ENCODE measurements around the gene CMC1.
A peak's percentile ranks its signal among the peaks of the same experiment; 100 is the strongest.
"Not testable (repeated sequence)": the region's sequence is repeated elsewhere in the genome, so short reads cannot be mapped to it uniquely, and the experiment has no call there.

Gene CMC1

GRCh38 chr3:28247286-28247685 is 5.9 kb downstream of the CMC1 start:
- no peak for DNase-seq

GRCh38 chr3:28250999-28251398 is 9.6 kb downstream of the CMC1 start:
- DNase-seq, result no peak

- DNase-seq, result no peak
These were observed 10.6 kb downstream of the CMC1 start for GRCh38 chr3:28252001-28252431.

- DNase-seq, result no peak
These were observed 11.8 kb downstream of the CMC1 start for GRCh38 chr3:28253040-28253715.

GRCh38 chr3:28262001-28262400 is 20.6 kb downstream of the CMC1 start:
- DNase-seq, result no peak

GRCh38 chr3:28265641-28266040 is 24.2 kb downstream of the CMC1 start:
- no peak for DNase-seq

- DNase-seq, result no peak
These were observed 26.8 kb downstream of the CMC1 start for GRCh38 chr3:28267984-28268849.

- no peak for DNase-seq
These were observed 27.6 kb downstream of the CMC1 start for GRCh38 chr3:28268989-28269388.

- not testable (repeated sequence) for DNase-seq
These were observed 28.5 kb downstream of the CMC1 start for GRCh38 chr3:28269884-28270283.

GRCh38 chr3:28273837-28274236 is 32.4 kb downstream of the CMC1 start:
- no peak for DNase-seq

- no peak for DNase-seq
These were observed 37.5 kb downstream of the CMC1 start for GRCh38 chr3:28278918-28279317.

- no peak for DNase-seq
These were observed 38.4 kb downstream of the CMC1 start for GRCh38 chr3:28279770-28280169.

GRCh38 chr3:28280781-28281180 is 39.4 kb downstream of the CMC1 start:
- DNase-seq, result peak; percentile 65

GRCh38 chr3:28286595-28286994 is 45.2 kb downstream of the CMC1 start:
- peak; percentile 1 for DNase-seq

GRCh38 chr3:28287046-28287445 is 45.6 kb downstream of the CMC1 start:
- DNase-seq, result no peak

- no peak for DNase-seq
These were observed 49.5 kb downstream of the CMC1 start for GRCh38 chr3:28290863-28291300.

- no peak for DNase-seq
These were observed 50.2 kb downstream of the CMC1 start for GRCh38 chr3:28291577-28291976.

GRCh38 chr3:28292622-28293021 is 51.2 kb downstream of the CMC1 start:
- no peak for DNase-seq

GRCh38 chr3:28294667-28295413 is 53.4 kb downstream of the CMC1 start:
- no peak for DNase-seq

GRCh38 chr3:28295898-28296490 is 54.6 kb downstream of the CMC1 start:
- no peak for DNase-seq

GRCh38 chr3:28299705-28300104 is 58.3 kb downstream of the CMC1 start:
- no peak for DNase-seq

- no peak for DNase-seq
These were observed 59.0 kb downstream of the CMC1 start for GRCh38 chr3:28300345-28300962.

GRCh38 chr3:28301688-28302087 is 60.3 kb downstream of the CMC1 start:
- no peak for DNase-seq
